DOHH2 (cell line): ENCODE results near the gene MTCL1.

Experiments
- H3F3A ChIP-seq: fragments of 200-600 bp; sonication (generic), shearing (Covaris generic); 2 replicates; pipeline ENCODE4 v1.6.0; 2016; ENCODE audit warnings: antibody characterized with exemption, mild to moderate bottlenecking; ENCODE audit not compliant: control insufficient read depth, insufficient read depth
- H3K27ac ChIP-seq: fragments of 200-600 bp; sonication (generic); 2 replicates; pipeline ENCODE4 v1.5.1; 2014; ENCODE audit warnings: low read depth, mild to moderate bottlenecking, low read length, moderate library complexity
- H3K27me3 ChIP-seq: fragments of 200-600 bp; sonication (generic); 2 replicates; pipeline ENCODE4 v1.6.1; 2014; ENCODE audit warnings: mild to moderate bottlenecking, low read length, mixed read lengths; ENCODE audit not compliant: control insufficient read depth
- H3K36me3 ChIP-seq: fragments of 200-600 bp; sonication (generic); 2 replicates; pipeline ENCODE4 v1.6.1; 2014; ENCODE audit warnings: mild to moderate bottlenecking, low read length, moderate library complexity, mixed read lengths; ENCODE audit not compliant: control insufficient read depth
- H3K4me1 ChIP-seq: fragments of 200-600 bp; sonication (generic); 2 replicates; pipeline ENCODE4 v1.6.1; 2014; ENCODE audit warnings: mild to moderate bottlenecking, low read length, mixed read lengths; ENCODE audit not compliant: control insufficient read depth
- H3K4me2 ChIP-seq: fragments of 200-600 bp; sonication (generic); 2 replicates; pipeline ENCODE4 v1.6.0; 2014; ENCODE audit warnings: mild to moderate bottlenecking, low read length, moderate library complexity
- H3K4me3 ChIP-seq: fragments of 200-600 bp; sonication (generic); 2 replicates; pipeline ENCODE4 v1.5.1; 2014; ENCODE audit warnings: mild to moderate bottlenecking, low read length, mixed read lengths
- H3K79me2 ChIP-seq: fragments of 200-600 bp; sonication (generic); 2 replicates; pipeline ENCODE4 v1.6.1; 2014; ENCODE audit warnings: mild to moderate bottlenecking, low read length, mixed read lengths; ENCODE audit not compliant: control insufficient read depth
- H3K9me2 ChIP-seq: fragments of 200-600 bp; sonication (generic); replicated peaks from 2 replicates; pipeline ENCODE4 v1.6.1; 2014; ENCODE audit warnings: mild to moderate bottlenecking, low read length, mixed read lengths; ENCODE audit not compliant: control insufficient read depth
- H3K9me3 ChIP-seq: fragments of 200-600 bp; sonication (generic); 2 replicates; pipeline ENCODE4 v1.6.1; 2014; ENCODE audit warnings: antibody characterized with exemption, low read length, mixed read lengths; ENCODE audit not compliant: control insufficient read depth, insufficient read depth
- H4K20me1 ChIP-seq: fragments of 200-600 bp; sonication (generic); 2 replicates; pipeline ENCODE4 v1.6.0; 2014; ENCODE audit warnings: low read depth, mild to moderate bottlenecking, antibody characterized with exemption, low read length, moderate library complexity; ENCODE audit not compliant: control insufficient read depth, insufficient read depth
- CTCF ChIP-seq: fragments of 200-600 bp; sonication (generic); IDR thresholded peaks from one replicate; pipeline ENCODE4 v1.5.1; 2014; ENCODE audit warnings: antibody characterized with exemption, mild to moderate bottlenecking, low read depth, low read length; ENCODE audit not compliant: poor library complexity, severe bottlenecking
- EZH2phosphoT487 ChIP-seq: fragments of 200-600 bp; sonication (generic); IDR thresholded peaks from 2 replicates; pipeline ENCODE4 v1.6.1; 2017; ENCODE audit warnings: borderline replicate concordance, mild to moderate bottlenecking, antibody characterized with exemption, low read length, moderate library complexity, mixed read lengths

MTCL1 gene

DNA sequence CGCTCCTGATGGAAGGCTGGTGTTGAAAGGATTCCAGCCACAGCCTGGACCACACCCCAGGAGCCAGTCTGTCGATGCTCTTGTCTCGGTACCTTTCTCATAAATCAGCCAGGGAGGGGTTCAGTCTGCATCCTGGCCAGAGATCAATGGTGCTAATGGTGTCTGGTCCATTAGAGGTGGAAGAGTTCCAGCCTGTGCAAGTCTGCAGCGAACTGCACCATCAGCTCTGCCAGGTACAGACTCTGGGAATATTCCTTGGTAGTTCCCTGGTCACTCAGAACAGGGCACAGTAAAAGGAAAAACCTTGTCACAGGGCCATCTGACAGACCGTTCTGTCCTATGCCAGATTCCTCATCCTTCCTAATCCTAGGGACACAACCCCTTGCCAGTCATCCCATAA is 164.3 kb downstream of the MTCL1 start:
- Histone ChIP-seq H3K27ac (no peak overlapping the region), H4K20me1 (no peaks in the 10 kb centered on the region), H3K4me1 (no peaks in the 10 kb centered on the region), H3K27me3 (no peaks in the 10 kb centered on the region; the same call in 1 of the 2 replicates), H3F3A (no peaks in the 10 kb centered on the region), H3K4me2 (no peak overlapping the region), H3K79me2 (no peaks in the 10 kb centered on the region), H3K4me3 (no peak overlapping the region), H3K9me3 (no peaks in the 10 kb centered on the region), H3K9me2 (no peaks in the 10 kb centered on the region; the same call in 1 of the 2 replicates), H3K36me3 (no peaks in the 10 kb centered on the region)
- no peak for TF ChIP-seq EZH2phosphoT487
- TF ChIP-seq CTCF = no peak

- no peaks in the 10 kb centered on the region for H3K36me3 ChIP-seq
- H3K27ac ChIP-seq = no peak overlapping the region
- H3K9me2 ChIP-seq = no peaks in the 10 kb centered on the region; the same call in 1 of the 2 replicates
- H3K79me2 ChIP-seq = no peaks in the 10 kb centered on the region
- H3K4me3 ChIP-seq = no peak overlapping the region
- H3K9me3 ChIP-seq = no peaks in the 10 kb centered on the region
- H3K4me2 ChIP-seq = no peak overlapping the region
- no peaks in the 10 kb centered on the region for H3K4me1 ChIP-seq
- TF ChIP-seq CTCF (no peak), EZH2phosphoT487 (no peak)
- H4K20me1 ChIP-seq = no peaks in the 10 kb centered on the region
- no peaks in the 10 kb centered on the region; the same call in 1 of the 2 replicates for H3K27me3 ChIP-seq
- no peaks in the 10 kb centered on the region for H3F3A ChIP-seq
Observed at GRCh38 chr18:8870528-8870927, 165.2 kb downstream of the MTCL1 start.

DNA sequence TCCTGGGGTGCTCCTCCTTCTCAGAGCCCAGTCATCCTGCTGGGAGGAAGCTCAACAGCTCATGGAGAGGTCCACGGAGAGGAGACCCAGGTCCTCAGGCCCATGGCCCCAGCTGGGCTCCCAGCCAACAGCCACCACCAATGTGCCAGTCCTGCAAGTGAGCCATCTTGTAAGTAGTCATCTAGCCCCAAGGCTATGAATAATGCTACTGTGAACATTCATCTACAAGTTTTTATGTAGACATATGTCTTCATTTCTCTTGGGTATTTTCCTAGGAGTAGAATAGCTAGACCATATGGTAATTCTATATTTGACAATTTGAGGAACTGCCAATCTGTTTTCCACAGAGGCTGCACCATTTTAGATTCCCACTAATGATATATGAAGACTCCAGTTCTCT is 166.1 kb downstream of the MTCL1 start:
- TF ChIP-seq CTCF = no peak
- Histone ChIP-seq H3K4me2 (no peak overlapping the region), H3K9me3 (no peaks in the 10 kb centered on the region), H3K36me3 (no peaks in the 10 kb centered on the region), H4K20me1 (no peaks in the 10 kb centered on the region), H3K79me2 (no peaks in the 10 kb centered on the region), H3K4me1 (no peaks in the 10 kb centered on the region), H3K4me3 (no peak overlapping the region), H3K9me2 (no peaks in the 10 kb centered on the region; the same call in 1 of the 2 replicates), H3F3A (no peaks in the 10 kb centered on the region), H3K27me3 (no peaks in the 10 kb centered on the region; the same call in 1 of the 2 replicates), H3K27ac (no peak overlapping the region)
